ENCODE data around the gene ATP13A1. TPM values are rescaled to one million over a fixed set of nuclear protein-coding genes. Genes with fewer than 3 reads are reported as not detected.

Gene ATP13A1
- total RNA-seq, 1 donor from 2014 or later: 275 TPM

DNA sequence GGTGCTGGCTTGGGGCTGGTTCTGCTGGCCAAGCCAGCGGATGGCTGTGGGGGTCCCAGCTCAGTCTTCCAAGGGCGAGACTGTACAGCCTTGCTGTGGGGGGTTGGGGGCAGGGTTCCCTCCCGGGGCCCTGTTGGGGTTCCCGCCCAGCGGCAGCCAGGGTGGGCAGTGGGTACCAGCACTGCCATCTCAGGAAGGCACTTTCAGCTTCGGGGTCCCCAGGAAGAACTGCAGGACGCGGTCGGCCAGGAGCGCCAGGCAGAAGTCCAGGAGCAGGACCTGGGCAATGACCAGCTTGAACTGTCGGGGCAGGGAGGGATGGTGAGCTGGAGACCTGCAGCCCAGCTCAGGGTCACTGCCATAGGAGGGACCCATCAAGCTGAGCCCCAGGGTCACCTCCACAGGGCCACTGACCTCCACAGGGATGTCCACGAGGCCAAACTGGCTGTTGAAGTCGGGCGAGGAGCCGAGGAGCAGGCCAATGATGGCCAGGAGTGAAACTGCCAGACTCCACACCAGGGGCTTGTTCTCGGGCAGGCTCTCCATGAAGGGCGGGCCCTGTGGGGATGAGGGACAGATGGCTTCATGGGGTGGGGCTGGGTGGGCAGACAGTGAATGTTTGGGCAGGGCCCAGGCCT is 18.1 kb downstream of the ATP13A1 start:
- no peak for DNase-seq (ENCODE audit: extremely low read depth, low read depth, low spot score)

DNA sequence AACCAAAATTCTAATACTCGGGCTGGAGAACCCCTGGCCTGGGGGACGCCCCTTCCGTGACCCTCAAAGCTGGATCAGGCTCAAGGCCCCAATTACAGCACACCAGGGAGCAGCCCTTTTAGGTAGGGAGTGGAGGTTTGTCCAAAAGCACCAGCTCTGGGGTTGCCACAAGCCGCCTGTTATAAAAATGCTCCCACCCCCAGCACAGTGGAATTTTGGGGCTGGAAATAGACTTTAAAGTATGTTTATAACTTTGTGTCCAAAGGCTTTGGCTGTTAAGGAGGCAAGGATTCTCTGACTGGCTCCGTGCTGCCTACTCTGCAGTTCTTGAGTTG is 19.5 kb downstream of the ATP13A1 start:
- no peak for DNase-seq (ENCODE audit: extremely low read depth, low read depth, low spot score)

DNA sequence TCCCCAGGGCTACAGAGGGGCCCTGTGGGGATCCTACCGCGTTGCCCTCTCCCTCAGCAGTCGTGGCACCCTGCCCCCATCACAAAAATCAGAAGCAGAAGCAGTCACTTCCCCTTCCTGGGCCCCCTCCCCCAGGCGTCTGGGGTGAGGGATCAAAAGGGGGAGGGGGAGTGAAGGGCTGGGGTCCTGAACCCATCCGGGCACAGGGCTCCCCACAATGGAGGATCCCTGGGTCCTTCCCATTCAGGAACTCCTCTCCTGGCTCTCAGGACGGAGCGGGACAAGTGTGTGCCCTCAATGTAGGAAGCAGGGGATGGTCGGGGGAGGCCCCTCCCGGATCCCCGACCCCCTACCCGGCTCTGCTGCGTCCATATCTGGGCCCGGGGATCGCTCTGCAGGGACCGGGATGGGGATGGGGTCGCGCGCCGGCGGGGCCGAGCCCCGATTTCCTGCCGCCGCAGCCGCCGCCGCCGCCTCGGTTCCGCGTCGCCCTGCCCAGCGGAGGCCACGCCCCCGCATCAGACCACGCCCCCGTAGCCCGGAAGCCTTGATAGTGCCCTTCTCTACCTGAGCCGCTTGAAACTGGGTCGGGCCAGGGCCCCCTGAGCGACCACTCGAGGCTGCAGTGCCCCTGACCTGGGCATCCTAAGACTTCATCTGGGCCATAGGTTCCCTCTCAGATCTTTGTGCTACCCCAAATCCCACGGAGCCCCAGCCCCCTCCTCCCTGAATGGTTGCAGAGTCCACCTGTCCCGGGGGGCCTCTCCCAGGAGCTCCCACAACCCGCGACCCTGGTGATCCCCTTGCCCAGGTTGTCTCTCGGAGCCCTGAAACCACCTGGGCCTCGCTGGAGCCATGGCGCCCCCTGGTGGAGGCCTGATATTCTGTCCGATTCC is 20.1 kb downstream of the ATP13A1 start, which contains the start of gene GMIP:
GMIP (minus strand) TSS at position 500 of the 896 bp plus-strand sequence; CDS start at position 372, 128 bp downstream.
- DNase-seq (ENCODE audit: extremely low read depth, low read depth, low spot score): no peak

DNA sequence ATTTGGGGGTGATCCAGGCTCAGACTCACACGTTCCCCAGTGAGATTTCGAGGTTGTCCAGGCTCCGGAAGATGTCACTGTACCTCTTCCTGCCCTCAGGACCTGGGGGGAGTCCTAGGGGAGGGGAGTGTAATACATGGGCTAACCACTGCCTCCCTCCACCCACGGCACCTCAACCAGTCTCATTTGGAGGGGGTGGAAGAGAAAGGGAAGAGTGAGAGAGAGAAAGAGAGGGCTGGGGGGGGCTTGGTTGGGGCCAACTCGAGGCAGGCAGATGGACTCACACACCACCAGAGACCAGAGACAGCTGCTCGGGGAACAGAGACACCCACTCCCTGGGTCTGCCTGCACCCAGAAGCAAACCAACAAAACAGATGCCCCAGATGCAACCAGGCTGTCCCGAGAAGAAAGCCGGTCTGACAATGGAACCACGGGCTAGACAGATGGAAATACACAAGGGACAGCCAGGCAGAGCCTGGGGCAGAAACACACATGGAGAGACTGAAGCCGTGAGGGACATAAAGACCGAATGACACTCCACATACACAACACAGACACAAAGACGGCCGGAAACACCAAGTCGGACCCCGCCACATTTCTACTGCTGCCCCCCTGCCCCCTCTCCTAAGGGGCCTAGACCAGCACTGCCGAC is 20.8 kb downstream of the ATP13A1 start:
- no peak for DNase-seq (ENCODE audit: extremely low read depth, low read depth, low spot score)

DNA sequence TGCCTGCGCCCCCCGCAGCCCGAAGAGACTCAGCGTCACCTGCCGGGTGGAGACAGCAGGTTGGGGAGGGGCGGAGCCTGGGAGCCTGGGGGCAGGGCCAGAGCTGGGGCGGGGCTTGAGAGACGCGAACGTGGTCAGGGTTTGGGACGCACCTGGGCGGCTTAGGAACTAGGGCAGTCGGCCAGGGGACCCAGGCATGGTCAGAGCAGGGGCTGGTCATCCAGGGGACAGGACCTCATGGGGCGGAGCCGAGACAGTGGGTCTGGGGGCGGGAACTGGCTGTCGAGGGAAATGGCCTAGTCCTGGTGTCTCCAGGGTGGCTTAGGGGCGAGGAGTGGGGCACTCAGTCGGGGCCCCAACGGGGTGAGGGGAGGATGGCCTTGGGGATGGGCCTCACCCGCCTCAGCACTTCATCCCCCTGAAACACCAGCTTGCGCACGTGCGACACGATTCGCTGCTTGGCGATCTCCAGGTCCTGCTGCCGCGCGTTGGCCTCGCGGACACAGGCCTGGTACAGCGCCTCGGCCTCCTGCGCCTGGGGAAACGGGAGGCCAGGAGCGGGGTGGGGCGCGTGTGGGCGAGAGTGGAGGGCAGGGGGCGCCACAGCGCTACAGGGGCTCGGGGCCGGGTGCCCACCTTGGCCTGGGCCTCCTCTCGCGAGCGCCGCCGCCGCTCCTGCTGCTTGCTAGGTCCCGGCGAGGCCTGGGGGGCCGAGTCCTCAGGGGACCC is 25.8 kb downstream of the ATP13A1 start:
- no peak for DNase-seq (ENCODE audit: extremely low read depth, low read depth, low spot score)

DNA sequence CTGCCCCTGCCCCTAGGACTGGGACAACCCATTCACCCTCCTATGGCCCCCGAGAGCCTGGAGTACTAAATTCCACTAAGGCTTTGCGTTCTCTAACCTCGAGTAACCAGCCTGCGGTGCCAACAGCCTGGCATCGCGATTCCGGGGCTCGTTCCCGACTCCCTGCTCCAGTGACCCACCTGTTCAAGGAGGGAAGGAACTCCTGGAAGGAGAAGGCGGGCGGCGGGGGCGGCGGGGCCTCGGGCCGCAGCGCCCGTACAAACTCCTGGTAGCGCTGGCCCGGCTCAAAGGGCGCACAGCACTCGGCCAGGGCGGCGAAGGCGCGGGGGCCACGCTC is 26.3 kb downstream of the ATP13A1 start:
- DNase-seq (ENCODE audit: extremely low read depth, low read depth, low spot score): no peak

DNA sequence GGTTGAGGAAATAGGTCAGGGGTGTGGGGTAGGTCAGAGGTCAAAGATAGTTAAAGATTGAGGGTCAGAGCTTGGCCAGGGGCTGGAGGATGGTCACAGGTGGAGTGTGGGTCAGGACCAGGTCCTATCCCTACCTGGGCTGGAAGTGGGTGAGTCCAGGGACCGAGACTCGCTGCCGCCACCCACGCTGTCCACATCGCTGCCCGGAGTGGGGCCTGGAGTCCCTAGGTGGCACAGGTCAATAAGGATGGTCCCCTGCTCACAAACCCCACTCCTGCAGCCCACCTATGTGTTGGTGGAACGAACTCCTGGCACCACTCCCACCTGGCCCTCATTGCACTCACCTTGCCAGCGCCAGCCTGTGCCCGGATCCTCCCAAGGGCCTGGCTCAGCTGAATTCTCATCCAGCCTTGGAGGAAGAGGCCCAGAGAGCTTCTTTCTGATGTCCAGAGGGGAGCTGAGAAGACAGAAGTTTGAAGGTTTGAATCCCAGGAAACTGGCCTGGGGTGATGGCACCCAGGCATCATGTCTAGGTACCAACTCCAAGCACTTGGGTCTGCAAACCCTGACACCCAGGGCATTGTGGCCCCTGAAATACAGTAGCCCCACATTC is 26.8 kb downstream of the ATP13A1 start:
- DNase-seq (ENCODE audit: extremely low read depth, low read depth, low spot score): no peak

DNA sequence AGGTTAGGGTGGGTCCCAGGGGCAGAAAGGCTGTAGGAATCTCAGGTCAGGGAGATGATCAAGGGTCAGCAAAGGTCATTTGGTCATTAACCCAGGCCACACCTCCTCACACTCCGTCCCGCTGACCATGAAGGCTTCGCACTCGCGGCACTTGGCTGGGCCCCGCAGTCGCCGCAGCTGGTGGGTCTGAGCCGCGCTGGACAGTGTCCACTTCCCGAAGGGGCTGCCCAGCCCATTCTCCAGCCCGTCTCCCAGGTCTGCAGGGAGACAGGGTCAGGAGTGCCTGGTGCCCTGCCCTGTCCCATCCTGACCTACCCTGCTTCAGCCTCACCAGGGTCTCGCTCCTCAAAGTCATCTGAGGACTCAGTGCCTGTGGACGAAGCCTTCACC is 28.2 kb downstream of the ATP13A1 start:
- no peak for DNase-seq (ENCODE audit: extremely low read depth, low read depth, low spot score)

DNA sequence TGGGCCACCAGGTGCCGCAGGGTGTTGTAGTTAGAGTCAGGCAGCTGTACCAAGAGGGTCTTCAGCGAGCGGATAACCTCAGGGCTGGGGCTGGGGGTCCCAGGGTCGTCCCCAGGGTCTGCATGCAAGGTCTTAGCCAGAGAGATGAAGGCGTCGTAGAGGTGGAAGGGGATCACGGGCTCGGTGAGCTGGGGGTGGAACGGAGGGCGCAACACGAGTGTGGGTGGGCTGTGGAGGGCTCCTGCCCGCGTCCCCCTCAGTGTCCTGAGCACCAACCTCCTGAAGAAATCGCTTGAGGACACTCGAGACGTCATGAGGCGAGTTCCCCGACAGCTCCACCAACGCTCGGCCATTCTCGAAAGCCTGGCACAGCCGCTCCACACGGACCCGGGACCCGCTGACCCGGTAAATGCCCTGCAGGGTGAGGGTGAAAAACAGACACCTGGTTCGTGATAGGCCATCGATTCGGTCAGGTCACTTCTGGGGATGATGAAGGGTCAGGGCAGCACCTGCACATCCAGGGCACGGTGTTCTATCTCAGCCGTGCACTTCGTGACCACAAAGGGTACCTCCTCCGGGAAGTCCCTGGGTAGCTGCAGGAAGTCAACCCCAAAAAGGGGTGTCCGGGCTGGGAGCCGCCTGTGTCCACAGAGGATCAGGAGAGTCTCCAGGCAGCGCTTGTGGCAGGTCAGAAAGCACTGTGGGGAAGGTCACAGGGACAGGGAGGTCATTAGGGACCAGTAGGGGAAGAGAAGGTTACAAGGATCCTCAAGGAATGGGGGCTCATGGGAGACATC is 28.8 kb downstream of the ATP13A1 start:
- DNase-seq (ENCODE audit: extremely low read depth, low read depth, low spot score): no peak

DNA sequence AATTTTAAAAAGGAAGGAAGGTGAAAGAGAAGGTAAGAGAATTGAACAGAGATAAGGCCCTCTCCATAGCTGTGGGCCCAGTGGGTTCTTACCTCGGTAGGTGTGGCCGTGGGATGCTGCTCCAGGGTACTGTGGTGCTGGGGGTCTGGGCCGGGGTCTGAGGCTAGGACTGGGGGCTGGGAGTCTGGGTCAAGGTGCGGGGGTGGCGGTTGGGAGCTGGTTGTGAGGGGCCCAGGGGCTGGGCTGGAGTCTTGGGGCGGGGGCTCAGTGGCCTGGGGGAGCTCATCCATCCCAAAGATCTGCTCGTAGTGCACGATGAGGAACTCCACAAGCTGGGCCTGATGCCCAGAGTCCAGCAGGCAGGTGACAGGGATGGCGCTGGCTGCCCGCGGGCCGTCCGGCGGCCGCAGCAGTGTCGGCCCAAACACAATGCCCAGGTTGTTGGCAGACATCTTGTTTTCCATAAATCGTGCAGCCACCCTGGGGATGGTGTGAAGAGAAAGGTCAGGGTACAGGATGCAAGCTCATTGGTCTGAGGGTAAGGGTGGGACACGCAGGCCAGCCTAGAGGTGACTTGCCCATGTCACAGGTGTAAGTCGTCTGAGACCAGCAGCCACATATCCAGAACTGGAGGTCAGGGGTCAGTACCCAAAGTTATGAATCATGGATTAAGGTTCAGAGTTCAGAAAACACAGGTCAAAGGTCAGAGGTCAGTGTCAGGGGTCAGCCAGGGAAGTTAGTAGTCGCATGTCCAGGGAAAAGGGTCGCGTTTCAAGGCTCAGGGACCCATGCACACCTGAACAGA is 29.6 kb downstream of the ATP13A1 start:
- DNase-seq (ENCODE audit: extremely low read depth, low read depth, low spot score): no peak

DNA sequence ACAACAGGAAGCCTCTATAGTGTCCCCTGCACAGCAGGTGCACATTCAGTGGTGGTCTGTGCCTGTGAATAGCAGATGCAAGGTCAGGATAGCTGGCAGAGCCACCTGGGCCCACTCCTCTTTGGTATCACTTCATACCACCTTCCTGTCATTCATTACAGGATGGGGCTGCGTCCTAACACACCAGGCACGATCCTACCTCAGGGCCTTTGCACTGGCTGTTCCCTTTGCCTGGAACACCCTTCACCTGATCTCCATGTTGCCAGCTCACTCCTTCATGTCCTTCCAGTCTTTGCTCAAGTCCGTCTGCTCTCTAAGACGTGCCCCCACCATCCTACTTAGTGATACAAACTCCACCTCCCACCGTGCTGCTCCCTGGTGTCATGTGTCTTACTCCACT is 30.8 kb downstream of the ATP13A1 start:
- DNase-seq (ENCODE audit: extremely low read depth, low read depth, low spot score): no peak

DNA sequence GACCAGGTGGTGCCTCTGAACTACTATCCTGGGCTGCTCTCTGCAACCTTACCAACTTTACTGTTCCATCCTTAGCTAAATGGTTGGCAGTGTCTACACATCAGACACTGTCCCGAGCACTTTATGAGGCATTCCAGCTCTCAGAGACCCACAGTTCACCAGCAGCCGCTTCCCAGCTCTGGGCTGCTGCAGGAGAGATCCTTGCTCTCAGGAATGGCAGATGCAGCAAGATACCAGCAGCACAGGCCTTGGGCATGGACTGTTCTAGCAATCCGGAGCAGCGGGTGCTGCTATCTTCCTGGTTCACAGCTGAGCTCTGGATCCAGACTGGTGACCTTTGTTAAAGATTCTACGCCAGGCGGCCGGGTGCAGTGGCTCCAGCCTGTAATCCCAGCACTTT is 32.1 kb downstream of the ATP13A1 start:
- no peak for DNase-seq (ENCODE audit: extremely low read depth, low read depth, low spot score)

DNA sequence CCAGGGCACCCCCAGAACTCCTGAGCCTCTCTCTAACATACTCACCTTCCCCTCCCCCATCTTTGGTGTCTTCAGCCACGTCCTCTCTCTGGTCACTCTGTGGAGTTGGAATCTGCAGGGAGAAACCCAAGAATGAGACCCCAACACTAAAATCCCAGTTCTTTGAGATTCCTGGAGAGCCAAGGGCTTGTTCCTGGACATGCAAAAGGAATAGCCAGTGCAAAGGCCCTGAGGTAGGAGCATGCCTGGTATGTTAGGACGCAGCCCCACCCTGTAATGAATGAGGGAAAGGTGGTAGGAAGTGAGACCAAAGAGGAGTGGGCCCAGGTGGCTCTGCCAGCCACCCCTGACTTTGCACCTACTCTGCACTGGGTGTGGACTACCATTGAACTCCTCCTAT is 33.0 kb downstream of the ATP13A1 start:
- no peak for DNase-seq (ENCODE audit: extremely low read depth, low read depth, low spot score)

DNA sequence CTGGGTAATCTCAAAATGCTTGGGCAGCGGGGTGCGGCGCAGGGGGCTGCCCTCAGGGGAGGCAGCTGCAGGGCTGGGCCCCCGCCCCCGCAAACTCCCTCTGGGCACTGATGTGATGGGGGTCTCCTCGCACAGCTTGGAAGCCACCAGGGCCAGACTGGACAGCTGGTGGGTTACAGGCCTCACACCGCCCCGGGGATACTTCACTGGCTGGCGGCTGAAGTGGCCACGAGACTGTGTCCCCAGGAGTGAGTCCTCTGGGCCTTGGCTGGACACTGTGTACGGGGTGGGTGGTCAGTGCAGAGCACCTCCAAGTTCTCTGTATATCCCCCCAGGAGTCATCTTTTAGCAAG is 33.4 kb downstream of the ATP13A1 start:
- no peak for DNase-seq (ENCODE audit: extremely low read depth, low read depth, low spot score)

DNA sequence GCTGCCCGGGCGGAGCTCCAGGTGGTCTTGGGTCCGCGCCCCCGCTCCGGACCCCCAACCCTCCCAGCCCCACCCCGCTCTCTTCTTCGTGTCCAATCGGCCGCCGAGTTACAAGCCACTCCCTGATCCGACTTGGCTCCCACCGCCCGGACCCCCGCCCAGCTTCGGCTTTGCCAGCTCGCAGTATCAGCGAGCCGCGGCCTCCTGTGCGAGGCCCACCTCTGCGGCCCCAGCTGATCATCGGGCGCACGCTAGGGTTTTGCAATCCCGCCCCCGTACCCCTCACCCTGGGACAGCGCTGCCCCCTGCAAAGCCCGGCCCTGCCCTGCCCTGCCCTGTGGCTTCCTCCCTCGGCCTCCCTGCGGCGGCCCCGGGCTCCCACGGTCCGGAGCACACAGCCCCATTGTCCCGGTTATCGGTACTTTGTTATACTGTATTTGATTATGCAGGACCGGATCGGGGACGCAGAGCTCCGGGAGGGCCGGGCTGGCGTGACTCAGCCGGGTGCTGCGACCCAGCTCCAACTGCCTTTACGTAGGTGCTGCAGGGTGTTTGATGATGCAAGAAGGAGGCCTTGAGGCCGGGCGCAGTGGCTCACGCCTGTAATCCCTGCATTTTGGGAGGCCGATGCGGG is 34.9 kb downstream of the ATP13A1 start:
- DNase-seq (ENCODE audit: extremely low read depth, low read depth, low spot score): no peak

DNA sequence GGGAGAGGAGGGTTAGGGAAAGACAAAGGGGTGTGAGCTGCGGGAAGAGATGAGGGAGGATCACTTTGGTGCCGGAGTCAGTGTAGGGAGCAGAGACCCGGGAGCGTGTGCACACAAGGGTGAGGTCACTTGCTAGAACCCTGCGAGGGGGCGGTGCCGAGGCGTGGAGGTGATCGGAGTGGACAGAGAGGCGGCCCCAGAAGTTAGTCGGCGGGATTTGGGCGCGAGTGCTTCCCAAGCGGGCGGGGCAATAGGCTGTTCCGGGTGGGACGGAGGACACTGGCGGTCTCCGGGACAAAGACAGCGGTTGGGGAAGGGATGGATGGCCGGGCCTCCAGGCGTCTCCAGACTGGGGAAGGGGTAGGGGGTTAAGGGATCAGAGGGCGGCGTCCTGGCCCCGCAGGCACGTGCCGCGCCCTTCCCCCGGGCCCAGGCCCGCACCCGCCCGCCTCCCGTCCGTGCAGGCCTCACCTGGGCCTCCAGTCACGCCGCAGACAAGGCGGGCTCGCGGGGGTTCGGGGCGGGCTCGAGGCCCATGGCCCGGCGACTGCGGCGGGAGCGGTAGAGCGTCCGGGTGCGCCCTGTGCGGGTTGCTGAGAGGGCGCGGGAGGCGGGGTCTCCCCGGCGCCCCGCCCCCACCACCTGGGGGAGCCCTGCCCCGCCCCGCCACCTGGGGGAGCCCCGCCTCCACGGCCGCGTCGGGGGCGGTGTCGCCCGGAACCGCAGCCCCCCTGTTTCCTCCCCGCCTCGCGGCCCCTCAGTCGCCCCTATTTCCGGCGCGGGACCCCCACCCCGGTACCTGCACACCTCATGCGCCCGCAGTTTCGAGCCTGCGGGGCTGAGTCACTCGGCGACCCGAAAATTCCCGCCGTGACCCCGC is 35.6 kb downstream of the ATP13A1 start, which contains the start of gene LPAR2:
LPAR2 (minus strand) TSS at position 600 of the 880 bp plus-strand sequence. CDS start 945 bp downstream, outside the sequence.
- no peak for DNase-seq (ENCODE audit: extremely low read depth, low read depth, low spot score)

Measured in glomerular endothelial cell (primary cell).